Adrenal gland (tissue), 12 donors: ENCODE results near the gene WHRN. TPM values are rescaled to one million over a fixed set of nuclear protein-coding genes. Genes with fewer than 3 reads are reported as not detected.
A peak's percentile ranks its signal among the peaks of the same experiment; 100 is the strongest.

Experiments used
- DNase-seq, 7 donors: peaks; one replicate each; pipeline ENCODE4 v3.0.0-alpha.2; 2019 to 2020
- H3K27ac ChIP-seq, 5 donors: fragments of 200-600 bp; sonication (generic) in 4 of 5; 1 replicate in 3 of 5; 2 replicates in 2 of 5; pipeline versions ENCODE4 v1.5.1 to v1.8.0; 2016 to 2020; ENCODE audit warnings: mild to moderate bottlenecking in 1 of 5
- H3K27me3 ChIP-seq: fragments of 200-600 bp; 2 replicates; pipeline ENCODE4 v1.8.0; 2021
- H3K36me3 ChIP-seq, 2 donors: fragments of 200-600 bp; replicated peaks in 1 of 2; 1 replicate in 1 of 2; 2 replicates in 1 of 2; pipeline versions ENCODE4 v1.5.1 to v1.8.0; 2018 to 2022
- H3K4me1 ChIP-seq, 2 donors: fragments of 200-600 bp; replicated peaks in 1 of 2; 1 replicate in 1 of 2; 2 replicates in 1 of 2; pipeline versions ENCODE4 v1.5.1 to v1.8.0; 2018 to 2021
- H3K4me3 ChIP-seq, 4 donors: fragments of 200-600 bp; sonication (generic) in 3 of 4; one replicate each; pipeline ENCODE4 v1.5.1; 2016 to 2018
- H3K9me3 ChIP-seq, 3 donors: fragments of 200-600 bp; sonication (generic) in 1 of 3; replicated peaks in 1 of 3; 1 replicate in 2 of 3; 2 replicates in 1 of 3; pipeline versions ENCODE4 v1.5.1 to v1.8.0; 2016 to 2021
- CTCF ChIP-seq, 6 experiments: fragments of 450-650 bp in 4 of 6; fragments of 200-600 bp in 2 of 6; sonication (generic) in 1 of 6; IDR thresholded peaks; 1 replicate in 5 of 6; 2 replicates in 1 of 6; pipeline versions ENCODE4 v1.5.1 to v1.8.0; 2016 to 2021; ENCODE audit warnings: antibody characterized with exemption in 6 of 6, mild to moderate bottlenecking in 2 of 6, moderate library complexity in 1 of 6
- POLR2A ChIP-seq, 2 donors: fragments of 450-650 bp; IDR thresholded peaks; one replicate each; pipeline ENCODE4 v1.6.1; 2017; ENCODE audit warnings: antibody characterized with exemption in 2 of 2, mild to moderate bottlenecking in 2 of 2, moderate library complexity in 1 of 2
- WGBS, 4 donors: extraction: QIAGEN DNeasy Blood & Tissue Kit in 2 of 4; methylation state at CpG; one replicate each; pipeline versions ENCODE4 v1.1.5 to v1.1.7; 2013 to 2017; 5-methylcytosine and 5-hydroxymethylcytosine counted together
- intact Hi-C, 2 donors: fragments of 100-400 bp; cut with DNase I; formaldehyde crosslinking; loops; one replicate each; pipeline versions ENCODE4 v1.14.1 to v1.15.0; 2022 to 2023
- polyA plus RNA-seq, 3 donors: library from polyadenylated mRNA; stranded (reverse); fragments of 200-250 nt in 2 of 3; fragments of 350-450 nt in 1 of 3; fragmentation: Illumina TruSeq in 1 of 3; extraction: RNeasy Lipid Tissue Mini Kit (QIAGEN cat#74804) in 1 of 3; gene quantifications; one replicate each; pipeline ENCODE4 v1.2.3, GENCODE V29; 2013 to 2014
- total RNA-seq, 9 donors: library from RNA; depleted of rRNA in 4 of 9; stranded (reverse); fragments of >200 nt in 4 of 9; fragments of 120-200 nt in 1 of 9; fragmentation: NEBNext Ultra II Directional in 1 of 9; extraction: Animal tissue kit (Norgen Biotek cat#: 25700) in 1 of 9; gene quantifications; one replicate each; pipeline versions ENCODE4 v1.1.0 to v1.2.4, GENCODE V29; 2013 to 2023
- donor health status: healthy with polysubstance abuse.
- donor health status: Bipolar disorder and iron deficiency.
- donor health status: DM: yes; HTN: yes; CAD: no.
- donor health status: DM: no; HTN: no; CAD: no.
- donor health status: DM: no; HTN: no; CAD: no.
- donor health status: DM: yes; HTN: yes; CAD: no.

Gene WHRN
- total and polyA plus RNA-seq, 12 donors, result 33.4 to 359 (median 96.4) TPM

GRCh38 chr9:114428466-114428865 lies 76.8 kb downstream of the WHRN start:
- H3K9me3 ChIP-seq, result no peaks in the 10 kb centered on the region
- intact Hi-C loops, result no loop called here
- H3K36me3 ChIP-seq, result peaks cover 0 to 9% of the 10 kb centered on the region in 2 donors
- H3K4me1 ChIP-seq, result peaks cover 13 to 21% of the 10 kb centered on the region in 2 donors
- no peaks in the 10 kb centered on the region for H3K27me3 ChIP-seq
- no peak overlapping the region for H3K4me3 ChIP-seq
- WGBS, 4 donors, result 62 to 74% (median 67%) methylated on average over 8 of the region's 8 CpGs
- no peak overlapping the region for H3K27ac ChIP-seq
- DNase-seq, result peak in 3 of 7 donors; percentile 46 to 50 (median 46)
- no peak for TF ChIP-seq CTCF (IDR thresholded peaks at IDR 0.05)
- TF ChIP-seq POLR2A (IDR thresholded peaks at IDR 0.05), result no peak

- DNase-seq, result no peak
- Histone ChIP-seq H3K4me3 (no peak overlapping the region), H3K4me1 (peaks cover 13 to 17% of the 10 kb centered on the region in 2 donors), H3K9me3 (no peaks in the 10 kb centered on the region), H3K36me3 (peaks cover 0 to 17% of the 10 kb centered on the region in 2 donors), H3K27ac (no peak overlapping the region), H3K27me3 (no peaks in the 10 kb centered on the region)
- TF ChIP-seq CTCF (IDR thresholded peaks at IDR 0.05) (no peak), POLR2A (IDR thresholded peaks at IDR 0.05) (no peak)
- WGBS, 4 donors, result 76 to 98% (median 85%) methylated on average over 3 to 4 of the region's 4 CpGs
- intact Hi-C loops, result no loop called here
Measured at GRCh38 chr9:114427644-114428043, 77.6 kb downstream of the WHRN start.

- 83 to 86% (median 84%) methylated on average over 18 of the region's 18 CpGs for WGBS, 4 donors
- H3K4me3 ChIP-seq, result no peak overlapping the region
- intact Hi-C loops, result no loop called here
Measured at GRCh38 chr9:114426046-114426948, 79.0 kb downstream of the WHRN start.

More at GRCh38 chr9:114426046-114426948, 79.0 kb downstream of the WHRN start:
- H3K9me3 ChIP-seq, result no peaks in the 10 kb centered on the region
- TF ChIP-seq CTCF (IDR thresholded peaks at IDR 0.05) (no peak), POLR2A (IDR thresholded peaks at IDR 0.05) (no peak)
- peaks cover 13 to 19% of the 10 kb centered on the region in 2 donors for H3K4me1 ChIP-seq
- no peak overlapping the region for H3K27ac ChIP-seq
- H3K27me3 ChIP-seq, result no peaks in the 10 kb centered on the region
- no peak for DNase-seq
- peaks cover 0 to 17% of the 10 kb centered on the region in 2 donors for H3K36me3 ChIP-seq
